H9 (cell line): ENCODE data around the gene EML3. TPM values are rescaled to one million over a fixed set of nuclear protein-coding genes. Genes with fewer than 3 reads are reported as not detected.

Experiments used
- DNase-seq: peaks from one replicate; pipeline ENCODE4 v3.0.0-alpha.2; 2017
- H2AFZ ChIP-seq: one replicate; pipeline ENCODE4 v1.6.1; 2013; ENCODE audit warnings: mild to moderate bottlenecking, low read length, control low read depth, moderate library complexity
- H2AK5ac ChIP-seq: 2 replicates; pipeline ENCODE4 v1.6.1; 2013; ENCODE audit warnings: low read length, control low read depth, mixed read lengths; ENCODE audit not compliant: insufficient read length
- H2BK120ac ChIP-seq: one replicate; pipeline ENCODE4 v1.6.1; 2013; ENCODE audit warnings: low read depth, mild to moderate bottlenecking, low read length, control low read depth, inconsistent platforms; ENCODE audit not compliant: poor library complexity, severe bottlenecking
- H2BK12ac ChIP-seq: 2 replicates; pipeline ENCODE4 v1.6.1; 2013; ENCODE audit warnings: low read length, control low read depth, mixed read lengths, low read depth; ENCODE audit not compliant: insufficient read length
- H2BK15ac ChIP-seq: 2 replicates; pipeline ENCODE4 v1.6.1; 2013; ENCODE audit warnings: low read depth, low read length, control low read depth
- H2BK20ac ChIP-seq: one replicate; pipeline ENCODE4 v1.6.1; 2013; ENCODE audit warnings: low read depth, mild to moderate bottlenecking, low read length, control low read depth, inconsistent platforms; ENCODE audit not compliant: poor library complexity, severe bottlenecking
- H2BK5ac ChIP-seq: 2 replicates; pipeline ENCODE4 v1.6.1; 2013; ENCODE audit warnings: low read length, control low read depth, mixed read lengths; ENCODE audit not compliant: insufficient read length
- H3K14ac ChIP-seq: 2 replicates; pipeline ENCODE4 v1.6.1; 2013; ENCODE audit warnings: low read length, control low read depth; ENCODE audit not compliant: insufficient read depth
- H3K18ac ChIP-seq: 2 replicates; pipeline ENCODE4 v1.6.1; 2013; ENCODE audit warnings: low read depth, mild to moderate bottlenecking, mixed read lengths, low read length, control low read depth; ENCODE audit not compliant: insufficient read length
- H3K23ac ChIP-seq: 2 replicates; pipeline ENCODE4 v1.6.1; 2013; ENCODE audit warnings: low read length, control low read depth, mixed read lengths, low read depth; ENCODE audit not compliant: insufficient read length
- H3K23me2 ChIP-seq: 2 replicates; pipeline ENCODE4 v1.6.1; 2013; ENCODE audit warnings: low read depth, mild to moderate bottlenecking, mixed read lengths, low read length, control low read depth; ENCODE audit not compliant: insufficient read length, poor library complexity, severe bottlenecking
- H3K27ac ChIP-seq: 2 replicates; pipeline ENCODE4 v1.5.1; 2013; ENCODE audit warnings: low read length, control low read depth, mixed read lengths, low read depth; ENCODE audit not compliant: insufficient read length
- H3K27me3 ChIP-seq: 2 replicates; pipeline ENCODE4 v1.6.1; 2013; ENCODE audit warnings: low read length, control low read depth, inconsistent platforms; ENCODE audit not compliant: insufficient read depth
- H3K4ac ChIP-seq: 2 replicates; pipeline ENCODE4 v1.6.1; 2013; ENCODE audit warnings: low read depth, mild to moderate bottlenecking, control low read depth, inconsistent platforms, low read length, moderate library complexity
- H3K4me1 ChIP-seq: 2 replicates; pipeline ENCODE4 v1.6.1; 2013; ENCODE audit warnings: low read length, control low read depth, inconsistent platforms; ENCODE audit not compliant: insufficient read depth
- H3K4me2 ChIP-seq: 2 replicates; pipeline ENCODE4 v1.6.1; 2013; ENCODE audit warnings: low read length, control low read depth, mixed read lengths; ENCODE audit not compliant: insufficient read length, insufficient read depth
- H3K56ac ChIP-seq: 2 replicates; pipeline ENCODE4 v1.6.1; 2013; ENCODE audit warnings: low read depth, mild to moderate bottlenecking, mixed read lengths, low read length, control low read depth; ENCODE audit not compliant: insufficient read length
- H3K79me1 ChIP-seq: 2 replicates; pipeline ENCODE4 v1.6.1; 2013; ENCODE audit warnings: low read depth, mild to moderate bottlenecking, moderate library complexity, low read length, control low read depth, inconsistent platforms; ENCODE audit not compliant: insufficient read depth, poor library complexity, severe bottlenecking
- H3K79me2 ChIP-seq: 2 replicates; pipeline ENCODE4 v1.6.1; 2013; ENCODE audit warnings: low read length, control low read depth, inconsistent platforms; ENCODE audit not compliant: insufficient read depth
- H3K9ac ChIP-seq: 2 replicates; pipeline ENCODE4 v1.6.1; 2013; ENCODE audit warnings: low read length, control low read depth, mixed read lengths; ENCODE audit not compliant: insufficient read length; ENCODE audit errors: extremely low read depth
- H3K9me3 ChIP-seq: one replicate; pipeline ENCODE4 v1.6.1; 2013; ENCODE audit warnings: low read depth, low read length, inconsistent platforms; ENCODE audit not compliant: control insufficient read depth
- H3T11ph ChIP-seq: one replicate; pipeline ENCODE4 v1.6.1; 2013; ENCODE audit warnings: mild to moderate bottlenecking, low read length, control low read depth, inconsistent platforms
- H4K20me1 ChIP-seq: one replicate; pipeline ENCODE4 v1.6.1; 2013; ENCODE audit not compliant: control insufficient read depth, insufficient read length, insufficient read depth
- H4K5ac ChIP-seq: 2 replicates; pipeline ENCODE4 v1.6.1; 2013; ENCODE audit warnings: low read depth, mild to moderate bottlenecking, mixed read lengths, low read length, control low read depth; ENCODE audit not compliant: insufficient read length
- H4K8ac ChIP-seq: replicated peaks from 2 replicates; pipeline ENCODE4 v1.6.1; 2013; ENCODE audit warnings: low read length, control low read depth, mixed read lengths, low read depth; ENCODE audit not compliant: insufficient read length
- H4K91ac ChIP-seq: 2 replicates; pipeline ENCODE4 v1.6.1; 2013; ENCODE audit warnings: low read depth, mild to moderate bottlenecking, moderate library complexity, mixed read lengths, low read length, control low read depth; ENCODE audit not compliant: insufficient read length
- H3K27ac Mint-ChIP-seq, 3 experiments: 2 replicates in 2 of 3; 3 replicates in 1 of 3; pipeline ENCODE4 v1.8.0; 2020 to 2021; ENCODE audit warnings: mixed read lengths in 3 of 3, mild to moderate bottlenecking in 1 of 3, moderate library complexity in 1 of 3
- H3K27me3 Mint-ChIP-seq: 2 replicates; pipeline ENCODE4 v1.8.0; 2021; ENCODE audit warnings: low read depth, mild to moderate bottlenecking, moderate library complexity, mixed read lengths
- H3K36me3 Mint-ChIP-seq, 3 experiments: 2 replicates in 2 of 3; 3 replicates in 1 of 3; pipeline ENCODE4 v1.8.0; 2020 to 2021; ENCODE audit warnings: low read depth in 3 of 3, mixed read lengths in 3 of 3; ENCODE audit not compliant: insufficient read depth in 1 of 3
- H3K4me1 Mint-ChIP-seq, 2 experiments: 2 replicates each; pipeline ENCODE4 v1.8.0; 2020; ENCODE audit warnings: mixed read lengths in 2 of 2
- H3K4me3 Mint-ChIP-seq, 2 experiments: 2 replicates in 1 of 2; 3 replicates in 1 of 2; pipeline ENCODE4 v1.8.0; 2020 to 2021; ENCODE audit warnings: mild to moderate bottlenecking in 2 of 2, mixed read lengths in 2 of 2, moderate library complexity in 1 of 2
- H3K9me3 Mint-ChIP-seq, 2 experiments: 2 replicates in 1 of 2; 3 replicates in 1 of 2; pipeline ENCODE4 v1.8.0; 2020; ENCODE audit warnings: mild to moderate bottlenecking in 2 of 2, mixed read lengths in 2 of 2, moderate library complexity in 1 of 2
- CTCF ChIP-seq: fragments of 200-600 bp; sonication (generic); conservative IDR thresholded peaks from 3 replicates; pipeline ENCODE4 v1.8.0; 2021; ENCODE audit warnings: antibody characterized with exemption, mild to moderate bottlenecking
- WGBS: extraction: QIAGEN DNeasy Blood & Tissue Kit; methylation state at CpG from one replicate; pipeline ENCODE4 v1.1.7; 2013; ENCODE audit warnings: missing lambda C conversion rate, low lambda C conversion rate, mixed read lengths; ENCODE audit not compliant: insufficient read length; ENCODE audit errors: extremely low coverage; 5-methylcytosine and 5-hydroxymethylcytosine counted together
- total RNA-seq: library from RNA; stranded (reverse); gene quantifications from 2 replicates; pipeline ENCODE4 v1.2.1, GENCODE V29; 2021

Gene EML3
- total RNA-seq, 1 experiment from 2014 or later: 35.3 TPM

GRCh38 chr11:62591448-62592145 lies 21.0 kb downstream of the EML3 start, which contains the start of gene TUT1:
TUT1 (minus strand) TSS chr11:62591523; CDS start chr11:62591485, 38 bp downstream.
- H3K18ac ChIP-seq: peak within 1 kb of the TSS; percentile 45
- no CpG with 5 or more reads among the region's 58 CpGs for WGBS
- no peak within 1 kb of the TSS for H2AK5ac ChIP-seq
- no peaks in the 10 kb centered on the region; the same call in 1 of the 2 replicates for H3K4me1 ChIP-seq
- H3K27ac ChIP-seq: no peak within 1 kb of the TSS
- Mint-ChIP-seq H3K36me3 (peaks cover 24 to 61% (median 49%) of the 10 kb centered on the region in 3 experiments), H3K4me1 (peaks cover 21 to 25% of the 10 kb centered on the region in 2 experiments), H3K27ac (peak within 1 kb of the TSS; percentile 93 to 99 (median 96)), H3K27me3 (no peaks in the 10 kb centered on the region), H3K4me3 (peak within 1 kb of the TSS; percentile 94 to 96), H3K9me3 (no peaks in the 10 kb centered on the region)
- H2BK15ac ChIP-seq: no peak within 1 kb of the TSS
- H3K79me2 ChIP-seq: no peaks in the 10 kb centered on the region
- peak within 1 kb of the TSS; percentile 41 for H3K14ac ChIP-seq
- H2BK20ac ChIP-seq: no peak within 1 kb of the TSS
- TF ChIP-seq CTCF: no peak
- peak within 1 kb of the TSS; percentile 92 for H3K4me2 ChIP-seq
- H2BK120ac ChIP-seq: no peak within 1 kb of the TSS
- H3K9me3 ChIP-seq: no peaks in the 10 kb centered on the region
- no peaks in the 10 kb centered on the region for H4K20me1 ChIP-seq
- no peak within 1 kb of the TSS for H2AFZ ChIP-seq
- peak within 1 kb of the TSS; percentile 74 for H3K9ac ChIP-seq
- no peak within 1 kb of the TSS for H3K23ac ChIP-seq
- no peaks in the 10 kb centered on the region for H3K79me1 ChIP-seq
- no peak within 1 kb of the TSS for H2BK5ac ChIP-seq
- no peak within 1 kb of the TSS for H3T11ph ChIP-seq
- H4K91ac ChIP-seq: no peak within 1 kb of the TSS
- peaks cover 5% of the 10 kb centered on the region for H3K23me2 ChIP-seq
- no peaks in the 10 kb centered on the region for H3K27me3 ChIP-seq
- no peak within 1 kb of the TSS for H4K5ac ChIP-seq
- no peak within 1 kb of the TSS for H2BK12ac ChIP-seq
- H4K8ac ChIP-seq: no peak within 1 kb of the TSS
- DNase-seq: peak; percentile 99
- H3K56ac ChIP-seq: no peak within 1 kb of the TSS
- no peak within 1 kb of the TSS for H3K4ac ChIP-seq
